Smooth muscle cell (in vitro differentiated cells): ENCODE data around the gene KIFC1. TPM values are rescaled to one million over a fixed set of nuclear protein-coding genes. Genes with fewer than 3 reads are reported as not detected.

Experiments
- DNase-seq: peaks from one replicate; lab custom pipeline; 2025; ENCODE audit not compliant: unreplicated experiment; lab: John Stamatoyannopoulos, UW
- H2AFZ ChIP-seq: fragments of 200-600 bp; sonication (generic); 2 replicates; pipeline ENCODE4 v1.6.0; 2016; ENCODE audit warnings: antibody characterized with exemption, low read depth, mild to moderate bottlenecking
- H3F3A ChIP-seq: fragments of 200-600 bp; sonication (generic); 2 replicates; pipeline ENCODE4 v1.6.0; 2017; ENCODE audit warnings: antibody characterized with exemption, low read depth
- H3K27ac ChIP-seq: fragments of 200-600 bp; sonication (generic); 2 replicates; pipeline ENCODE4 v1.5.1; 2016; ENCODE audit warnings: low read depth, mild to moderate bottlenecking
- H3K27me3 ChIP-seq: fragments of 200-600 bp; sonication (generic); 2 replicates; pipeline ENCODE4 v1.6.1; 2016; ENCODE audit warnings: low read depth, mild to moderate bottlenecking
- H3K36me3 ChIP-seq: fragments of 200-600 bp; sonication (generic); 2 replicates; pipeline ENCODE4 v1.5.1; 2016; ENCODE audit warnings: low read depth
- H3K4me1 ChIP-seq: fragments of 200-600 bp; sonication (generic); 2 replicates; pipeline ENCODE4 v1.5.1; 2016; ENCODE audit warnings: low read depth
- H3K4me2 ChIP-seq: fragments of 200-600 bp; sonication (generic); 2 replicates; pipeline ENCODE4 v1.6.0; 2016; ENCODE audit warnings: mild to moderate bottlenecking
- H3K4me3 ChIP-seq: fragments of 200-600 bp; sonication (generic); 2 replicates; pipeline ENCODE4 v1.5.1; 2016; ENCODE audit warnings: mild to moderate bottlenecking
- H3K79me2 ChIP-seq: fragments of 200-600 bp; sonication (generic); 2 replicates; pipeline ENCODE4 v1.6.0; 2016; ENCODE audit warnings: low read depth, mild to moderate bottlenecking
- H3K9ac ChIP-seq: fragments of 200-600 bp; sonication (generic); 2 replicates; pipeline ENCODE4 v1.6.0; 2016; ENCODE audit warnings: low read depth
- H3K9me3 ChIP-seq: fragments of 200-600 bp; sonication (generic); replicated peaks from 2 replicates; pipeline ENCODE4 v1.5.1; 2016; ENCODE audit warnings: low read depth
- H4K20me1 ChIP-seq: fragments of 200-600 bp; sonication (generic); 2 replicates; pipeline ENCODE4 v1.6.0; 2016; ENCODE audit warnings: low read depth
- WGBS: methylation state at CpG from one replicate; pipeline ENCODE4 v1.1.7; 2016; ENCODE audit warnings: low lambda C conversion rate; 5-methylcytosine and 5-hydroxymethylcytosine counted together
- polyA plus RNA-seq: library from polyadenylated mRNA; unstranded; fragments of >200 nt; fragmentation: Nextera tagmentation; extraction: Ambion mirVana; gene quantifications from 2 replicates; pipeline ENCODE4 v1.2.1, GENCODE V29; 2016
- total RNA-seq: library from RNA; depleted of rRNA; stranded (reverse); fragments of >200 nt; gene quantifications from 2 replicates; pipeline ENCODE4 v1.2.3, GENCODE V29; 2014
- TF ChIP-seq, protein P1 (sequence below): fragments of 200-600 bp; sonication (generic); IDR thresholded peaks from 2 replicates; pipeline ENCODE4 v1.5.1; 2017; ENCODE audit warnings: borderline replicate concordance, mild to moderate bottlenecking, antibody characterized with exemption; ENCODE audit not compliant: insufficient read depth, poor library complexity, severe bottlenecking

KIFC1 gene
- total and polyA plus RNA-seq, 2 experiments from 2014 or later, result 8.8 to 12.0 TPM

DNA sequence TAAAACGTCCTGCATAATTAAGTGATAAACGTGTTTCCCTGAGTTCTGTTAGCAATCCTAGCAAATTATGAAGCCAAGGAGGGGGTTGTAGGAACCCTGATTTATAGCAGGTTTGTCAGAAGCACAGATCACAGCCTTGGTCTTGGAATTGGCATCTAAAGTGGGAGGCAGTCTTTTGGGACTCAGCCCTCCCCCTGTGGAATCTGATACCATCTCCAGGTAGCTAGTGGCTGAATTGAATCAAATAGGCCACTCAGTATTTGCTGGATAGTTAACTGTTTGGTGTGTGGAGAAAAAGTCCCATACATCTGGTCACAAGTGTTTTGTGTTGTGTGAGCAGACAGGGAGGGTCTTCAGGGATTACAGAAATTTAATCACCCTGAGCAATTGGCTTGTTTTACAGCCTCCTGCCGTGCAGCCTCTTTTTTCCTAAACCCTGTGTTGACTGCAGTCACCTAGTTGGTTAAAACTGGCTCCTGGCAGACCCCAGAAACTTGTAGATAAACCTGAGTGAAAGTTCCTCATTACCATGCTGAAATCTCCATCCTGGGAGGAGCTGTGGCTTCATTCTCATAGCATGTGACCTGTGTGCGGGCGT lies 19.0 kb upstream of the KIFC1 start:
- H3F3A ChIP-seq, result no peaks in the 10 kb centered on the region

GRCh38 chr6:33373960-33374910 lies 17.4 kb upstream of the KIFC1 start:
- Histone ChIP-seq H3K4me2 (no peak overlapping the region), H4K20me1 (no peaks in the 10 kb centered on the region), H3K27me3 (no peaks in the 10 kb centered on the region), H2AFZ (no peak overlapping the region), H3K27ac (no peak overlapping the region), H3K4me3 (no peak overlapping the region), H3F3A (no peaks in the 10 kb centered on the region), H3K36me3 (no peaks in the 10 kb centered on the region), H3K4me1 (peaks cover 4% of the 10 kb centered on the region), H3K9ac (no peak overlapping the region), H3K79me2 (no peaks in the 10 kb centered on the region), H3K9me3 (no peaks in the 10 kb centered on the region)
- TF ChIP-seq, protein P1, sequence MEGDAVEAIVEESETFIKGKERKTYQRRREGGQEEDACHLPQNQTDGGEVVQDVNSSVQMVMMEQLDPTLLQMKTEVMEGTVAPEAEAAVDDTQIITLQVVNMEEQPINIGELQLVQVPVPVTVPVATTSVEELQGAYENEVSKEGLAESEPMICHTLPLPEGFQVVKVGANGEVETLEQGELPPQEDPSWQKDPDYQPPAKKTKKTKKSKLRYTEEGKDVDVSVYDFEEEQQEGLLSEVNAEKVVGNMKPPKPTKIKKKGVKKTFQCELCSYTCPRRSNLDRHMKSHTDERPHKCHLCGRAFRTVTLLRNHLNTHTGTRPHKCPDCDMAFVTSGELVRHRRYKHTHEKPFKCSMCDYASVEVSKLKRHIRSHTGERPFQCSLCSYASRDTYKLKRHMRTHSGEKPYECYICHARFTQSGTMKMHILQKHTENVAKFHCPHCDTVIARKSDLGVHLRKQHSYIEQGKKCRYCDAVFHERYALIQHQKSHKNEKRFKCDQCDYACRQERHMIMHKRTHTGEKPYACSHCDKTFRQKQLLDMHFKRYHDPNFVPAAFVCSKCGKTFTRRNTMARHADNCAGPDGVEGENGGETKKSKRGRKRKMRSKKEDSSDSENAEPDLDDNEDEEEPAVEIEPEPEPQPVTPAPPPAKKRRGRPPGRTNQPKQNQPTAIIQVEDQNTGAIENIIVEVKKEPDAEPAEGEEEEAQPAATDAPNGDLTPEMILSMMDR, result no peak
- no peak for DNase-seq
- 79% methylated on average over 8 of the region's 8 CpGs for WGBS

More for the DNA sequence above, 19.0 kb upstream of the KIFC1 start:
- H2AFZ ChIP-seq, result no peak overlapping the region
- no peaks in the 10 kb centered on the region for H3K27me3 ChIP-seq
- DNase-seq, result no peak
- no peaks in the 10 kb centered on the region for H3K36me3 ChIP-seq
- WGBS, result 63% methylated on average over 5 of the region's 5 CpGs
- H4K20me1 ChIP-seq, result no peaks in the 10 kb centered on the region
- no peak overlapping the region for H3K9ac ChIP-seq
- H3K79me2 ChIP-seq, result no peaks in the 10 kb centered on the region
- no peak overlapping the region for H3K4me3 ChIP-seq
- no peaks in the 10 kb centered on the region for H3K9me3 ChIP-seq
- TF ChIP-seq, protein P1, result no peak
- no peak overlapping the region for H3K4me2 ChIP-seq
- no peak overlapping the region for H3K27ac ChIP-seq
- H3K4me1 ChIP-seq, result peaks cover 4% of the 10 kb centered on the region

DNA sequence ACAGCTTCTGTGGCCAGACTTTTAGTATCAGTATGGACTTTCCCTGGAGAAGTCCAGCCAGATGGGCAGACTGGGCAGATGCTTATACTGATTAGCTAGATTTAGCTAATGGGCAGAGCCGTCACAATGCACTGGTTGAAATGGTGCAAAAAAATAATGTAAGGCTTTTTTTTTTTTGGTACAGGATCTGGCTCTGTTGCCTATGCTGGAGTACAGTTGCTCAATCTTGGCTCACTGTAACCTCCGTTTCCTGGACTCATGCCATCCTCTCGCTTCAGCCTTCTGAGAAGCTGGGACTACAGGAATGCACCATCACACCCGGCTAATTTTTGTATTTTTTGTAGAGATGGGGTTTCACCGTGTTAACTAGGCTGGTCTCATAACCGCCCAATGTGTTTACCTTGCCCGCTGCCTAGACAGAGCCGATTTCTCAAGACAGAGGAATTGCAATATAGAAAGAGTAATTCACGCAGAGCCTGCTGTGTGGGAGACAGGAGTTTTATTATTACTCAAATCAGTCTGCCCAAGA lies 16.4 kb upstream of the KIFC1 start:
- Histone ChIP-seq H3K9me3 (no peaks in the 10 kb centered on the region), H3K4me2 (no peak overlapping the region), H3K4me3 (no peak overlapping the region), H3K4me1 (peaks cover 4% of the 10 kb centered on the region), H3K36me3 (no peaks in the 10 kb centered on the region), H3K9ac (no peak overlapping the region), H3F3A (no peaks in the 10 kb centered on the region), H3K27ac (no peak overlapping the region), H4K20me1 (no peaks in the 10 kb centered on the region), H2AFZ (no peak overlapping the region), H3K79me2 (no peaks in the 10 kb centered on the region), H3K27me3 (no peaks in the 10 kb centered on the region)
- TF ChIP-seq, protein P1, result no peak
- 85% methylated on average over 9 of the region's 9 CpGs for WGBS
- no peak for DNase-seq
